ENCODE measurements around the gene ARHGAP10. TPM values are rescaled to one million over a fixed set of nuclear protein-coding genes. Genes with fewer than 3 reads are reported as not detected.

Gene ARHGAP10
- total RNA-seq, 1 donor from 2014 or later, result 28.0 TPM

GRCh38 chr4:147891476-147892115, 159.7 kb downstream of the ARHGAP10 start:
- H3K4me1 Mint-ChIP-seq (ENCODE audit: low read depth, unreplicated experiment), result no peaks in the 10 kb centered on the region
- H3K27me3 Mint-ChIP-seq (ENCODE audit: low read depth, unreplicated experiment), result no peaks in the 10 kb centered on the region
- peak; percentile 49 for FAIRE-seq
- Histone ChIP-seq H3K79me2 (ENCODE audit: insufficient read depth, low read length) (no peaks in the 10 kb centered on the region), H2AFZ (ENCODE audit: low read depth, low read length) (no peak overlapping the region), H3K27me3 (ENCODE audit: insufficient read depth, low read length) (no peaks in the 10 kb centered on the region), H3K9me3 (ENCODE audit: insufficient read depth, low read depth, low read length) (no peaks in the 10 kb centered on the region), H3K4me1 (ENCODE audit: insufficient read depth, low read length) (no peaks in the 10 kb centered on the region), H3K4me3 (ENCODE audit: insufficient read depth, low read depth, low read length) (no peak overlapping the region), H4K20me1 (ENCODE audit: insufficient read depth, low read length) (no peaks in the 10 kb centered on the region), H3K4me2 (ENCODE audit: low read length) (no peak overlapping the region), H3K27ac (ENCODE audit: low read depth, low read length) (no peak overlapping the region), H3K36me3 (ENCODE audit: insufficient read depth, low read length) (peaks cover 5% of the 10 kb centered on the region), H3K9ac (ENCODE audit: low read length) (no peak overlapping the region)
- H3K27ac Mint-ChIP-seq (ENCODE audit: unreplicated experiment), result no peak overlapping the region
- no peak overlapping the region for H3K4me3 Mint-ChIP-seq (ENCODE audit: unreplicated experiment)
- DNase-seq (ENCODE audit: low read depth), result no peak
- TF ChIP-seq CTCF (IDR thresholded peaks at IDR 0.05; ENCODE audit: insufficient read depth, low read depth, low read length) (no peak), EZH2 (IDR thresholded peaks at IDR 0.05; ENCODE audit: insufficient read depth, low read length) (no peak)
- no peaks in the 10 kb centered on the region for H3K9me3 Mint-ChIP-seq (ENCODE audit: unreplicated experiment)
- peaks cover 9% of the 10 kb centered on the region for H3K36me3 Mint-ChIP-seq (ENCODE audit: low read depth, unreplicated experiment)

- Histone ChIP-seq H4K20me1 (ENCODE audit: insufficient read depth, low read length) (no peaks in the 10 kb centered on the region), H3K9ac (ENCODE audit: low read length) (no peak overlapping the region), H3K4me3 (ENCODE audit: insufficient read depth, low read depth, low read length) (no peak overlapping the region), H3K27ac (ENCODE audit: low read depth, low read length) (no peak overlapping the region), H3K36me3 (ENCODE audit: insufficient read depth, low read length) (no peaks in the 10 kb centered on the region), H3K4me1 (ENCODE audit: insufficient read depth, low read length) (no peaks in the 10 kb centered on the region), H2AFZ (ENCODE audit: low read depth, low read length) (no peak overlapping the region), H3K27me3 (ENCODE audit: insufficient read depth, low read length) (no peaks in the 10 kb centered on the region), H3K9me3 (ENCODE audit: insufficient read depth, low read depth, low read length) (no peaks in the 10 kb centered on the region), H3K79me2 (ENCODE audit: insufficient read depth, low read length) (no peaks in the 10 kb centered on the region), H3K4me2 (ENCODE audit: low read length) (no peak overlapping the region)
- H3K27me3 Mint-ChIP-seq (ENCODE audit: low read depth, unreplicated experiment), result no peaks in the 10 kb centered on the region
- H3K36me3 Mint-ChIP-seq (ENCODE audit: low read depth, unreplicated experiment), result peaks cover 14% of the 10 kb centered on the region
- FAIRE-seq (no peak), DNase-seq (ENCODE audit: low read depth) (no peak)
- peaks cover 6% of the 10 kb centered on the region for H3K9me3 Mint-ChIP-seq (ENCODE audit: unreplicated experiment)
- H3K27ac Mint-ChIP-seq (ENCODE audit: unreplicated experiment), result no peak overlapping the region
- TF ChIP-seq EZH2 (IDR thresholded peaks at IDR 0.05; ENCODE audit: insufficient read depth, low read length) (no peak), CTCF (IDR thresholded peaks at IDR 0.05; ENCODE audit: insufficient read depth, low read depth, low read length) (no peak)
- H3K4me1 Mint-ChIP-seq (ENCODE audit: low read depth, unreplicated experiment), result no peaks in the 10 kb centered on the region
- no peak overlapping the region for H3K4me3 Mint-ChIP-seq (ENCODE audit: unreplicated experiment)
Observed at GRCh38 chr4:147899512-147899911, 167.6 kb downstream of the ARHGAP10 start.

- Histone ChIP-seq H3K79me2 (ENCODE audit: insufficient read depth, low read length) (no peaks in the 10 kb centered on the region), H3K27ac (ENCODE audit: low read depth, low read length) (no peak overlapping the region), H3K4me2 (ENCODE audit: low read length) (no peak overlapping the region), H3K4me3 (ENCODE audit: insufficient read depth, low read depth, low read length) (no peak overlapping the region), H3K36me3 (ENCODE audit: insufficient read depth, low read length) (no peaks in the 10 kb centered on the region), H4K20me1 (ENCODE audit: insufficient read depth, low read length) (no peaks in the 10 kb centered on the region), H3K9me3 (ENCODE audit: insufficient read depth, low read depth, low read length) (no peaks in the 10 kb centered on the region), H3K27me3 (ENCODE audit: insufficient read depth, low read length) (no peaks in the 10 kb centered on the region), H3K4me1 (ENCODE audit: insufficient read depth, low read length) (no peaks in the 10 kb centered on the region), H3K9ac (ENCODE audit: low read length) (no peak overlapping the region), H2AFZ (ENCODE audit: low read depth, low read length) (no peak overlapping the region)
- H3K4me1 Mint-ChIP-seq (ENCODE audit: low read depth, unreplicated experiment), result no peaks in the 10 kb centered on the region
- H3K27ac Mint-ChIP-seq (ENCODE audit: unreplicated experiment), result no peak overlapping the region
- FAIRE-seq (peak; percentile 60), DNase-seq (ENCODE audit: low read depth) (no peak)
- H3K27me3 Mint-ChIP-seq (ENCODE audit: low read depth, unreplicated experiment), result no peaks in the 10 kb centered on the region
- H3K9me3 Mint-ChIP-seq (ENCODE audit: unreplicated experiment), result peaks cover 6% of the 10 kb centered on the region
- H3K4me3 Mint-ChIP-seq (ENCODE audit: unreplicated experiment), result no peak overlapping the region
- TF ChIP-seq CTCF (IDR thresholded peaks at IDR 0.05; ENCODE audit: insufficient read depth, low read depth, low read length) (no peak), EZH2 (IDR thresholded peaks at IDR 0.05; ENCODE audit: insufficient read depth, low read length) (no peak)
- peaks cover 14% of the 10 kb centered on the region for H3K36me3 Mint-ChIP-seq (ENCODE audit: low read depth, unreplicated experiment)
Observed at GRCh38 chr4:147901388-147901787, 169.5 kb downstream of the ARHGAP10 start.

Measured in astrocyte (in vitro differentiated cells and primary cell).